GM06990 (cell line): ENCODE measurements around the gene KCNH8.
"Not testable (repeated sequence)": the region's sequence is repeated elsewhere in the genome, so short reads cannot be mapped to it uniquely, and the experiment has no call there.

ENCODE experiments used
- DNase-seq: peaks from one replicate; pipeline ENCODE4 v3.0.0-alpha.2; 2011; ENCODE audit not compliant: insufficient read length; ENCODE audit errors: extremely low read depth
- H3K27me3 ChIP-seq: replicated peaks from 2 replicates; pipeline ENCODE4 v1.6.0; 2011; ENCODE audit warnings: low read length; ENCODE audit not compliant: control insufficient read depth, insufficient read depth
- H3K36me3 ChIP-seq: 2 replicates; pipeline ENCODE4 v1.5.1; 2011; ENCODE audit warnings: low read length; ENCODE audit not compliant: control insufficient read depth, insufficient read depth
- H3K4me3 ChIP-seq: replicated peaks from 2 replicates; pipeline ENCODE4 v1.5.1; 2011; ENCODE audit warnings: low read depth, mild to moderate bottlenecking, control low read depth, low read length
- TF ChIP-seq, protein P1 (sequence below): IDR thresholded peaks from 2 replicates; pipeline ENCODE4 v1.5.1; 2011; ENCODE audit warnings: low read length, control low read depth, mild to moderate bottlenecking, inconsistent platforms; ENCODE audit not compliant: insufficient read depth, poor library complexity, severe bottlenecking

Gene KCNH8

GRCh38 chr3:19147905-19148767, at the start of gene KCNH8:
KCNH8 (plus strand) TSS chr3:19148510; CDS start chr3:19148720, 210 bp downstream.
- peak; percentile 15 for DNase-seq
- TF ChIP-seq, protein P1, sequence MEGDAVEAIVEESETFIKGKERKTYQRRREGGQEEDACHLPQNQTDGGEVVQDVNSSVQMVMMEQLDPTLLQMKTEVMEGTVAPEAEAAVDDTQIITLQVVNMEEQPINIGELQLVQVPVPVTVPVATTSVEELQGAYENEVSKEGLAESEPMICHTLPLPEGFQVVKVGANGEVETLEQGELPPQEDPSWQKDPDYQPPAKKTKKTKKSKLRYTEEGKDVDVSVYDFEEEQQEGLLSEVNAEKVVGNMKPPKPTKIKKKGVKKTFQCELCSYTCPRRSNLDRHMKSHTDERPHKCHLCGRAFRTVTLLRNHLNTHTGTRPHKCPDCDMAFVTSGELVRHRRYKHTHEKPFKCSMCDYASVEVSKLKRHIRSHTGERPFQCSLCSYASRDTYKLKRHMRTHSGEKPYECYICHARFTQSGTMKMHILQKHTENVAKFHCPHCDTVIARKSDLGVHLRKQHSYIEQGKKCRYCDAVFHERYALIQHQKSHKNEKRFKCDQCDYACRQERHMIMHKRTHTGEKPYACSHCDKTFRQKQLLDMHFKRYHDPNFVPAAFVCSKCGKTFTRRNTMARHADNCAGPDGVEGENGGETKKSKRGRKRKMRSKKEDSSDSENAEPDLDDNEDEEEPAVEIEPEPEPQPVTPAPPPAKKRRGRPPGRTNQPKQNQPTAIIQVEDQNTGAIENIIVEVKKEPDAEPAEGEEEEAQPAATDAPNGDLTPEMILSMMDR, result no peak
- peak within 1 kb of the TSS; percentile 69 for H3K4me3 ChIP-seq
- H3K36me3 ChIP-seq, result no peaks in the 10 kb centered on the region
- no peaks in the 10 kb centered on the region; the same call in 1 of the 2 replicates for H3K27me3 ChIP-seq

DNA sequence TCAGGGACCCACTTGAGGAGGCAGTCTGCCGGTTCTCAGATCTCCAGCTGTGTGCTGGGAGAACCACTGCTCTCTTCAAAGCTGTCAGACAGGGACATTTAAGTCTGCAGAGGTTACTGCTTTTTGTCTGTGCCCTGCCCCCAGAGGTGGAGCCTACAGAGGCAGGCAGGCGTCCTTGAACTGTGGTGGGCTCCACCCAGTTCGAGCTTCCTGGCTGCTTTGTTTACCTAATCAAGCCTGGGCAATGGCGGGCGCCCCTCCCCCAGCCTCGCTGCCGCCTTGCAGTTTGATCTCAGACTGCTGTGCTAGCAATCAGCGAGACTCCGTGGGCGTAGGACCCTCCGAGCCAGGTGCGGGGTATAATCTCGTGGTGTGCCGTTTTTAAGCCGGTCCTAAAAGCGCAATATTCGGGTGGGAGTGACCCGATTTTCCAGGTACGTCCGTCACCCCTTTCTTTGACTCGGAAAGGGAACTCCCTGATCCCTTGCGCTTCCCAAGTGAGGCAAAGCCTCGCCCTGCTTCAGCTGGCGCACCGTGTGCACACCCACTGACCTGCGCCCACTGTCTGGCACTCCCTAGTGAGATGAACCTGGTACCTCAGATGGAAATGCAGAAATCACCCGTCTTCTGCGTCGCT, 45.5 kb upstream of the KCNH8 start:
- not testable (repeated sequence) for H3K27me3 ChIP-seq, H3K36me3 ChIP-seq, DNase-seq
- H3K4me3 ChIP-seq, result peak overlapping the region; percentile 46

- Histone ChIP-seq H3K27me3 (no peaks in the 10 kb centered on the region), H3K4me3 (peak overlapping the region; percentile 18), H3K36me3 (no peaks in the 10 kb centered on the region)
- no peak for DNase-seq
- TF ChIP-seq, protein P1, result no peak
Observed at GRCh38 chr3:19103510-19103909, 44.8 kb upstream of the KCNH8 start.

DNA sequence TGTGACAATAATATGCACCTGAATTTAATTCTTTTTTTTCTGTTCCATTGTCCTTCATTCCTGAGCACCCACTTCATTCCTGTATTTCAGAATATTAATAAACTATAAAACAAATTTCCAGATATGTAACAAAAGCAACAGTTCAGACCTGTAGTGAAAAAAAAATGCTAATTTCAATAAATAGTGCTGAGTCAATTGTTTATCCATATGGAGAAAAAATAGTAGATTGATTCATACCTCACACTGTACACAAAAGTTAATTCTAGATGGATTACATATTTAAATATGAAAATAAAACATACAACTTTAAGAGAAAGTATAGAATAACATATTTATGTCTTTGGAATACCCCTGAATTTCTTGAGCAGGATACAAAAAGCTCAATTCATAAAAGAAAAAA, 43.9 kb upstream of the KCNH8 start:
- no peaks in the 10 kb centered on the region for H3K36me3 ChIP-seq
- no peaks in the 10 kb centered on the region for H3K27me3 ChIP-seq
- DNase-seq, result no peak
- H3K4me3 ChIP-seq, result no peak overlapping the region
- TF ChIP-seq, protein P1, result no peak

DNA sequence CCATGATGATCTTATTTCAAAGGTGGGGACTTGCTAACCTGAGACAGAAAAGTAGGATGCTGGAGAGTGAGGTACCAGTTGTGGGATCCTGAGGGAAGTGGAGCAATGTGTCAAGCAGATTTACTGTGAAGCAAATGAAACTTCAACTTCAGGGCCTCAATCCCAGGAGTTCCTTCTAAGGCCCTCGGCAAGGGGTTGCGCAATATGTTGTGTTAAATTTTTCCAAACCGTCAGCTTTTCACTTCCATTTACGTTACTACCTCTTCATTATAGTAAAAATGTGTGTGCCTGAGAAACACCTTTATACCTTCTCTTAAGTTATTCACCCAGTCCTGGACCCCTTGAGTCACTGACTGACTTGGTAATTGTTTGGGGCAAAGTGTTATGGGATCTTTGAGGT, 42.5 kb upstream of the KCNH8 start:
- no peaks in the 10 kb centered on the region for H3K27me3 ChIP-seq
- TF ChIP-seq, protein P1, result no peak
- H3K4me3 ChIP-seq, result no peak overlapping the region
- H3K36me3 ChIP-seq, result no peaks in the 10 kb centered on the region
- no peak for DNase-seq

DNA sequence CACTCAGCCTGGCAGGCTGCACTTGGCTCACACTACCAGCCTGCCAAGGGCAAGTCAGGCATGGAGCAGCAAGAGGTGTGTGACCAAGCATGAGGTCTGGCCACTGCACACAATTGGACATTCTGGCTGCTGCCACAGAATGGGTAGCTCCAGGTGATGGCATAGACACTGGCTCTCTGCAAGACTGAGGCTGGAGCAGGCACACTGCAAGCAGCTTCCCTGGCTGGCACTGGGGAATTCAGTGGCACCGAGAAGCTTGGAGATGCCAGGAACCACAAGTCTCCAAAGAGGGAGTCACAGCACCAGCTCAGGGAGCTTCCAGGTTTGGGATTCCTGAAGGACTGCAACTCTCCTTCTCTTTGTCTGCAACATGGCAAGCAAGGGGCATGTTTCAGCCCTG, 42.0 kb upstream of the KCNH8 start:
- TF ChIP-seq, protein P1, result no peak
- DNase-seq, result no peak
- Histone ChIP-seq H3K4me3 (no peak overlapping the region), H3K27me3 (no peaks in the 10 kb centered on the region), H3K36me3 (no peaks in the 10 kb centered on the region)
